Uterus (tissue), 2 donors: ENCODE measurements around the gene CHKA.

Experiments used
- CTCF ChIP-seq, 4 experiments: fragments of 200-600 bp in 2 of 4; fragments of 450-650 bp in 2 of 4; sonication (generic) in 2 of 4; IDR thresholded peaks; one replicate each; pipeline ENCODE4 v1.5.1; 2016 to 2019; ENCODE audit warnings: antibody characterized with exemption in 4 of 4, mild to moderate bottlenecking in 2 of 4, moderate library complexity in 1 of 4
- POLR2A ChIP-seq, 2 donors: fragments of 450-650 bp; IDR thresholded peaks; one replicate each; pipeline ENCODE4 v1.6.1; 2016; ENCODE audit warnings: antibody characterized with exemption in 2 of 2, mild to moderate bottlenecking in 1 of 2, moderate library complexity in 1 of 2

GRCh38 chr11:68042219-68043028, 78.8 kb downstream of the CHKA start:
- TF ChIP-seq CTCF (IDR thresholded peaks at IDR 0.05): no peak
- no peak for TF ChIP-seq POLR2A (IDR thresholded peaks at IDR 0.05)
